ENCODE measurements around the gene CCDC106.

The CCDC106 gene

GRCh38 chr19:55599468-55599841 is 48.6 kb upstream of the CCDC106 start, which contains the start of gene FIZ1 (continued):
- TF ChIP-seq, protein P1, sequence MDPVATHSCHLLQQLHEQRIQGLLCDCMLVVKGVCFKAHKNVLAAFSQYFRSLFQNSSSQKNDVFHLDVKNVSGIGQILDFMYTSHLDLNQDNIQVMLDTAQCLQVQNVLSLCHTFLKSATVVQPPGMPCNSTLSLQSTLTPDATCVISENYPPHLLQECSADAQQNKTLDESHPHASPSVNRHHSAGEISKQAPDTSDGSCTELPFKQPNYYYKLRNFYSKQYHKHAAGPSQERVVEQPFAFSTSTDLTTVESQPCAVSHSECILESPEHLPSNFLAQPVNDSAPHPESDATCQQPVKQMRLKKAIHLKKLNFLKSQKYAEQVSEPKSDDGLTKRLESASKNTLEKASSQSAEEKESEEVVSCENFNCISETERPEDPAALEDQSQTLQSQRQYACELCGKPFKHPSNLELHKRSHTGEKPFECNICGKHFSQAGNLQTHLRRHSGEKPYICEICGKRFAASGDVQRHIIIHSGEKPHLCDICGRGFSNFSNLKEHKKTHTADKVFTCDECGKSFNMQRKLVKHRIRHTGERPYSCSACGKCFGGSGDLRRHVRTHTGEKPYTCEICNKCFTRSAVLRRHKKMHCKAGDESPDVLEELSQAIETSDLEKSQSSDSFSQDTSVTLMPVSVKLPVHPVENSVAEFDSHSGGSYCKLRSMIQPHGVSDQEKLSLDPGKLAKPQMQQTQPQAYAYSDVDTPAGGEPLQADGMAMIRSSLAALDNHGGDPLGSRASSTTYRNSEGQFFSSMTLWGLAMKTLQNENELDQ (tag by site-specific recombination; IDR thresholded peaks at IDR 0.05; ENCODE audit: low read depth): no peak
- TF ChIP-seq ZNF155 (tag by site-specific recombination; IDR thresholded peaks at IDR 0.05) (no peak), ZBTB48 (tag by site-specific recombination; IDR thresholded peaks at IDR 0.05) (0 out of 2 replicates have a peak, but pooled peaks have one; percentile 54), IKZF3 (tag by site-specific recombination; IDR thresholded peaks at IDR 0.05) (peak; percentile 100), MEIS1 (CRISPR knock-in tag; IDR thresholded peaks at IDR 0.05; ENCODE audit: borderline replicate concordance) (no peak), ZNF626 (tag by site-specific recombination; IDR thresholded peaks at IDR 0.05) (no peak), PRDM4 (tag by site-specific recombination; IDR thresholded peaks at IDR 0.05) (peak; percentile 64), ZNF16 (tag by site-specific recombination; IDR thresholded peaks at IDR 0.05; ENCODE audit: low read depth) (no peak), ZXDB (tag by site-specific recombination; IDR thresholded peaks at IDR 0.05) (peak; percentile 94; the same call in 1 of the 2 replicates), ZNF585B (tag by site-specific recombination; IDR thresholded peaks at IDR 0.05) (no peak), ZNF692 (tag by site-specific recombination; IDR thresholded peaks at IDR 0.05) (peak; percentile 38; the same call in 1 of the 2 replicates), ZNF501 (tag by site-specific recombination; IDR thresholded peaks at IDR 0.05) (peak; percentile 15; the same call in 1 of the 2 replicates), ZNF274 (IDR thresholded peaks at IDR 0.05; ENCODE audit: low read length) (no peak), ZNF274 (tag by site-specific recombination; IDR thresholded peaks at IDR 0.05; ENCODE audit: borderline replicate concordance) (no peak), KLF10 (tag by site-specific recombination; IDR thresholded peaks at IDR 0.05) (peak; percentile 83; the same call in 1 of the 2 replicates), ZNF2 (tag by site-specific recombination; IDR thresholded peaks at IDR 0.05) (no peak), ZBTB17 (tag by site-specific recombination; IDR thresholded peaks at IDR 0.05) (peak; percentile 99), ZFP69B (tag by site-specific recombination; IDR thresholded peaks at IDR 0.05) (0 out of 2 replicates have a peak, but pooled peaks have one; percentile 6)
- TF ChIP-seq, protein P2, sequence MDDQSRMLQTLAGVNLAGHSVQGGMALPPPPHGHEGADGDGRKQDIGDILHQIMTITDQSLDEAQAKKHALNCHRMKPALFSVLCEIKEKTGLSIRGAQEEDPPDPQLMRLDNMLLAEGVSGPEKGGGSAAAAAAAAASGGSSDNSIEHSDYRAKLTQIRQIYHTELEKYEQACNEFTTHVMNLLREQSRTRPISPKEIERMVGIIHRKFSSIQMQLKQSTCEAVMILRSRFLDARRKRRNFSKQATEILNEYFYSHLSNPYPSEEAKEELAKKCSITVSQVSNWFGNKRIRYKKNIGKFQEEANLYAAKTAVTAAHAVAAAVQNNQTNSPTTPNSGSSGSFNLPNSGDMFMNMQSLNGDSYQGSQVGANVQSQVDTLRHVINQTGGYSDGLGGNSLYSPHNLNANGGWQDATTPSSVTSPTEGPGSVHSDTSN (CRISPR knock-in tag; IDR thresholded peaks at IDR 0.05): no peak
- TF ChIP-seq, protein P3, sequence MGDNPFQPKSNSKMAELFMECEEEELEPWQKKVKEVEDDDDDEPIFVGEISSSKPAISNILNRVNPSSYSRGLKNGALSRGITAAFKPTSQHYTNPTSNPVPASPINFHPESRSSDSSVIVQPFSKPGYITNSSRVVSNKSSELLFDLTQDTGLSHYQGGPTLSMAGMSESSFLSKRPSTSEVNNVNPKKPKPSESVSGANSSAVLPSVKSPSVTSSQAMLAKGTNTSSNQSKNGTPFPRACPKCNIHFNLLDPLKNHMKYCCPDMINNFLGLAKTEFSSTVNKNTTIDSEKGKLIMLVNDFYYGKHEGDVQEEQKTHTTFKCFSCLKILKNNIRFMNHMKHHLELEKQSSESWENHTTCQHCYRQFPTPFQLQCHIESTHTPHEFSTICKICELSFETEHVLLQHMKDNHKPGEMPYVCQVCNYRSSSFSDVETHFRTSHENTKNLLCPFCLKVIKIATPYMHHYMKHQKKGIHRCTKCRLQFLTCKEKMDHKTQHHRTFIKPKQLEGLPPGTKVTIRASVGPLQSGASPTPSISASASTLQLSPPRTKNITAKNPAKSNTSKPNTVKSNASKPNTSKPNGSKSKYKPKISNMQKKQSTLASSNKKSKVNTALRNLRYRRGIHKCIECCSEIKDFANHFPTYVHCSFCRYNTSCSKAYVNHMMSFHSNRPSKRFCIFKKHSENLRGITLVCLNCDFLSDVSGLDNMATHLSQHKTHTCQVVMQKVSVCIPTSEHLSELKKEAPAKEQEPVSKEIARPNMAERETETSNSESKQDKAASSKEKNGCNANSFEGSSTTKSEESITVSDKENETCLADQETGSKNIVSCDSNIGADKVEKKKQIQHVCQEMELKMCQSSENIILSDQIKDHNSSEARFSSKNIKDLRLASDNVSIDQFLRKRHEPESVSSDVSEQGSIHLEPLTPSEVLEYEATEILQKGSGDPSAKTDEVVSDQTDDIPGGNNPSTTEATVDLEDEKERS (tag by site-specific recombination; IDR thresholded peaks at IDR 0.05): no peak
- TF ChIP-seq, protein P4, sequence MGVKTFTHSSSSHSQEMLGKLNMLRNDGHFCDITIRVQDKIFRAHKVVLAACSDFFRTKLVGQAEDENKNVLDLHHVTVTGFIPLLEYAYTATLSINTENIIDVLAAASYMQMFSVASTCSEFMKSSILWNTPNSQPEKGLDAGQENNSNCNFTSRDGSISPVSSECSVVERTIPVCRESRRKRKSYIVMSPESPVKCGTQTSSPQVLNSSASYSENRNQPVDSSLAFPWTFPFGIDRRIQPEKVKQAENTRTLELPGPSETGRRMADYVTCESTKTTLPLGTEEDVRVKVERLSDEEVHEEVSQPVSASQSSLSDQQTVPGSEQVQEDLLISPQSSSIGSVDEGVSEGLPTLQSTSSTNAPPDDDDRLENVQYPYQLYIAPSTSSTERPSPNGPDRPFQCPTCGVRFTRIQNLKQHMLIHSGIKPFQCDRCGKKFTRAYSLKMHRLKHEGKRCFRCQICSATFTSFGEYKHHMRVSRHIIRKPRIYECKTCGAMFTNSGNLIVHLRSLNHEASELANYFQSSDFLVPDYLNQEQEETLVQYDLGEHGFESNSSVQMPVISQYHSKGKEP (tag by site-specific recombination; IDR thresholded peaks at IDR 0.05): no peak
- TF ChIP-seq, protein P5, sequence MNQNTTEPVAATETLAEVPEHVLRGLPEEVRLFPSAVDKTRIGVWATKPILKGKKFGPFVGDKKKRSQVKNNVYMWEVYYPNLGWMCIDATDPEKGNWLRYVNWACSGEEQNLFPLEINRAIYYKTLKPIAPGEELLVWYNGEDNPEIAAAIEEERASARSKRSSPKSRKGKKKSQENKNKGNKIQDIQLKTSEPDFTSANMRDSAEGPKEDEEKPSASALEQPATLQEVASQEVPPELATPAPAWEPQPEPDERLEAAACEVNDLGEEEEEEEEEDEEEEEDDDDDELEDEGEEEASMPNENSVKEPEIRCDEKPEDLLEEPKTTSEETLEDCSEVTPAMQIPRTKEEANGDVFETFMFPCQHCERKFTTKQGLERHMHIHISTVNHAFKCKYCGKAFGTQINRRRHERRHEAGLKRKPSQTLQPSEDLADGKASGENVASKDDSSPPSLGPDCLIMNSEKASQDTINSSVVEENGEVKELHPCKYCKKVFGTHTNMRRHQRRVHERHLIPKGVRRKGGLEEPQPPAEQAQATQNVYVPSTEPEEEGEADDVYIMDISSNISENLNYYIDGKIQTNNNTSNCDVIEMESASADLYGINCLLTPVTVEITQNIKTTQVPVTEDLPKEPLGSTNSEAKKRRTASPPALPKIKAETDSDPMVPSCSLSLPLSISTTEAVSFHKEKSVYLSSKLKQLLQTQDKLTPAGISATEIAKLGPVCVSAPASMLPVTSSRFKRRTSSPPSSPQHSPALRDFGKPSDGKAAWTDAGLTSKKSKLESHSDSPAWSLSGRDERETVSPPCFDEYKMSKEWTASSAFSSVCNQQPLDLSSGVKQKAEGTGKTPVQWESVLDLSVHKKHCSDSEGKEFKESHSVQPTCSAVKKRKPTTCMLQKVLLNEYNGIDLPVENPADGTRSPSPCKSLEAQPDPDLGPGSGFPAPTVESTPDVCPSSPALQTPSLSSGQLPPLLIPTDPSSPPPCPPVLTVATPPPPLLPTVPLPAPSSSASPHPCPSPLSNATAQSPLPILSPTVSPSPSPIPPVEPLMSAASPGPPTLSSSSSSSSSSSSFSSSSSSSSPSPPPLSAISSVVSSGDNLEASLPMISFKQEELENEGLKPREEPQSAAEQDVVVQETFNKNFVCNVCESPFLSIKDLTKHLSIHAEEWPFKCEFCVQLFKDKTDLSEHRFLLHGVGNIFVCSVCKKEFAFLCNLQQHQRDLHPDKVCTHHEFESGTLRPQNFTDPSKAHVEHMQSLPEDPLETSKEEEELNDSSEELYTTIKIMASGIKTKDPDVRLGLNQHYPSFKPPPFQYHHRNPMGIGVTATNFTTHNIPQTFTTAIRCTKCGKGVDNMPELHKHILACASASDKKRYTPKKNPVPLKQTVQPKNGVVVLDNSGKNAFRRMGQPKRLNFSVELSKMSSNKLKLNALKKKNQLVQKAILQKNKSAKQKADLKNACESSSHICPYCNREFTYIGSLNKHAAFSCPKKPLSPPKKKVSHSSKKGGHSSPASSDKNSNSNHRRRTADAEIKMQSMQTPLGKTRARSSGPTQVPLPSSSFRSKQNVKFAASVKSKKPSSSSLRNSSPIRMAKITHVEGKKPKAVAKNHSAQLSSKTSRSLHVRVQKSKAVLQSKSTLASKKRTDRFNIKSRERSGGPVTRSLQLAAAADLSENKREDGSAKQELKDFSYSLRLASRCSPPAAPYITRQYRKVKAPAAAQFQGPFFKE (tag by site-specific recombination; IDR thresholded peaks at IDR 0.05; ENCODE audit: borderline replicate concordance): no peak
